Subcutaneous adipose tissue (tissue), 4 donors: ENCODE measurements around the gene FRYL. TPM values are rescaled to one million over a fixed set of nuclear protein-coding genes. Genes with fewer than 3 reads are reported as not detected.

Source experiments
- total RNA-seq, 4 donors: library from RNA; depleted of rRNA; stranded (reverse); fragments of >200 nt; gene quantifications; one replicate each; pipeline ENCODE4 v1.1.0, GENCODE V29; 2016
- TF ChIP-seq, protein P1 (sequence below): fragments of 450-650 bp; IDR thresholded peaks from one replicate; pipeline ENCODE4 v1.5.1; 2016; ENCODE audit warnings: low read depth, mild to moderate bottlenecking, control low read depth, antibody characterized with exemption, moderate library complexity

FRYL gene
- total RNA-seq, 4 donors from 2014 or later, result 69.1 to 140 (median 90.0) TPM

DNA sequence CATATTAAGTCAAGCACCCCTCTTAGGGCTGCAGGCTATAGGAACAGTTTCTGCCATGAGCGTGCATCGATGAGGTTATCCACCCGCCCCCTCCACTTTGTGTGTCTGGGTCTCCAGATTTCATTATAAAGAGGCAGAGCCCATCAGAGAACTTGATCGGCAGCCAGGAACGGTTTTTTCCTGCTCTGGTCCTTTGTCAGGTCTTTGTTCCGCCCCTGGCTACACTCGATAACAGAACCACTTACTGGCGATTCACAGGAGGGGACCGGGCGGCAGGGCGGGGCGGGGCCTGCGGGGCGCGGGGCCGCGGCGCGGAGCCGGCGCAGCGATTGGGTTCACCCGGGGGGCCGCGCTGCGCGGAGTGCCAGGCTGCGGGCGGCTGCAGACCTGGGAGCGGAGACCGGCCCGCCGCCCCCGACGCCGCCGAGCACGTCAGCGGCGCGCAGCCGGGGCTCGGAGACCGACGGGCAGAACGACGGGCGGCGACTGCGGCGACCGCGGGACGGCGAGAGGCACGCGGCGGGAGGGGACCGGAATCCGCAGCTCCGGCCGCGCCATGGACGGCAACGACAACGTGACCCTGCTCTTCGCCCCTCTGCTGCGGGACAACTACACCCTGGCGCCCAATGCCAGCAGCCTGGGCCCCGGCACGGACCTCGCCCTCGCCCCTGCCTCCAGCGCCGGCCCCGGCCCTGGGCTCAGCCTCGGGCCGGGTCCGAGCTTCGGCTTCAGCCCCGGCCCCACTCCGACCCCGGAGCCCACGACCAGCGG is 296.9 kb downstream of the FRYL start, which contains the start of gene SLC10A4:
Gene SLC10A4, plus strand, starts transcription at position 338 of the 771 bp plus-strand sequence. Its CDS starts 219 bp downstream, at position 557.
- TF ChIP-seq, protein P1, sequence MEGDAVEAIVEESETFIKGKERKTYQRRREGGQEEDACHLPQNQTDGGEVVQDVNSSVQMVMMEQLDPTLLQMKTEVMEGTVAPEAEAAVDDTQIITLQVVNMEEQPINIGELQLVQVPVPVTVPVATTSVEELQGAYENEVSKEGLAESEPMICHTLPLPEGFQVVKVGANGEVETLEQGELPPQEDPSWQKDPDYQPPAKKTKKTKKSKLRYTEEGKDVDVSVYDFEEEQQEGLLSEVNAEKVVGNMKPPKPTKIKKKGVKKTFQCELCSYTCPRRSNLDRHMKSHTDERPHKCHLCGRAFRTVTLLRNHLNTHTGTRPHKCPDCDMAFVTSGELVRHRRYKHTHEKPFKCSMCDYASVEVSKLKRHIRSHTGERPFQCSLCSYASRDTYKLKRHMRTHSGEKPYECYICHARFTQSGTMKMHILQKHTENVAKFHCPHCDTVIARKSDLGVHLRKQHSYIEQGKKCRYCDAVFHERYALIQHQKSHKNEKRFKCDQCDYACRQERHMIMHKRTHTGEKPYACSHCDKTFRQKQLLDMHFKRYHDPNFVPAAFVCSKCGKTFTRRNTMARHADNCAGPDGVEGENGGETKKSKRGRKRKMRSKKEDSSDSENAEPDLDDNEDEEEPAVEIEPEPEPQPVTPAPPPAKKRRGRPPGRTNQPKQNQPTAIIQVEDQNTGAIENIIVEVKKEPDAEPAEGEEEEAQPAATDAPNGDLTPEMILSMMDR, result no peak

DNA sequence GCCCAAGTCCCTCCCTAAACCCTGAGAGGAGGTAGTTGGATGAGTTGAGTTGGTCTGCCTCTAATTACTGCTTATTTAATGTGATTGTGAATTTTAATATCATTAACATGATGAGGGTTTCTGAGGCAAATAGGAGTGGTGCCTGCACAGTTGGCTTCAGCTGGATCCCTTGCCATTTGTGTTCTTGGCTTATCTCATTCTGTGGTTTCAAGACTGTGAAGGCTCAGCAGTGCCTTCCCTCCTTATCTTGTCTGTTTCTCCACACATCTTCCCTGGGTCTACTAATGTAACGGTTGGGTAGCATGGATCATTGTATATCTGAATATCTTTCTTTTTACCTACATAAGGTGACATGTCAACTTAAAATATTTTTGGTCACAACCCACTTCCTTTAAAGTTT is 298.5 kb downstream of the FRYL start:
- TF ChIP-seq, protein P1, result no peak

DNA sequence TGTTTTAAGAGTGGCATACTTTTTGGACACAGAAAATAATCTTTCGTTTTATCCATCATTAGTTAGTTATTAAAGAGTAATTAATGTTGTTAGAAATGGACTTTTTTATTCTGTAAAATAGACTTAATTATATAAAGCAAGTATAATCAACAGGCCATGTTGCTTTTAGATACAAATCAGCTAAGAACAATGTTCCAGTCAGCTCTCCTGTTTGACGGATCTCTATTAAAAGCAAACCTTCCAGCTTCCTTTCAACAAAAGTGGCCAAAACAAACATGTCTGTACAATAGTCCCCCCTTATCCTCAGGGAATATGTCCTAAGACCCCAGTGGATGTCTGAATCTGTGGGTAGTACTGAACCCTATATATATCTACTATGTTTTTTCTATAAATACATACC is 301.8 kb downstream of the FRYL start:
- TF ChIP-seq, protein P1, result no peak

DNA sequence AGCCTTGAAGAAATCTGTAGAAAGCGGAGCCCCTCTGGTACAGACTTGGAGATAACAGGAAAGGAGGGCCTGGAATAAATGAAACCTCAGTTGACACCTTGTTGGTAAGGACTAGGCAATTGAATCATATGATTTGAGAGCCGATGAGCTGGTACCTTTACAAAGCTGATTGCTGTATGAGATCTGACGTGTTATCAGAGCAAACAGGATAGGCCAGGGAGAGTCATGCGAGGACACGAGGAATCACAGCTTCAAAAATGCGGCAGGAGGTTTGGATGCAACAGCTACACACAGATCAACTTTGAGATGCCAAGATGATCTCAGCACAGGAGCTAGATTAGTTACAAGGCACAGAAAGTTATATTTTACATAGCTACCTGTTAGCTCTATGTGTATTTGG is 304.3 kb downstream of the FRYL start:
- TF ChIP-seq, protein P1, result no peak

DNA sequence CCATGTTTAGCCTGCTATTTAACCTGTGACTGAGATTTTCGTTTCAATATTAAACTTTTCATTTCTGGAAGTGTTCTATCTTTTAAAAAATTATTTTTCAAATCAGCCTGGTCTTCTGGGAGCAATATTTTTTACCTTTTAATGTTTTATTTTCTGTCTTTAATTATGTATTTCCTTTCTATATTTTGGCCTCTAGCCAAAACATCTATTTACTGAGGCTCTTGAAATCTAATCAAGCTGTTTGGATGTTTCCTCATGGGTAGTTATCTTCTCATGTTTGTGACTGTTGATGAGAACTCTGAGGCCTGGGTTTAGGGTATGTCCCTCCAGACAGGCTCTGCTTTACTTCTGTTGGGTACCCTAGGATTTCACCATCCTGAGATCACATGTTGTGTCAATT is 307.3 kb downstream of the FRYL start:
- TF ChIP-seq, protein P1, result no peak

DNA sequence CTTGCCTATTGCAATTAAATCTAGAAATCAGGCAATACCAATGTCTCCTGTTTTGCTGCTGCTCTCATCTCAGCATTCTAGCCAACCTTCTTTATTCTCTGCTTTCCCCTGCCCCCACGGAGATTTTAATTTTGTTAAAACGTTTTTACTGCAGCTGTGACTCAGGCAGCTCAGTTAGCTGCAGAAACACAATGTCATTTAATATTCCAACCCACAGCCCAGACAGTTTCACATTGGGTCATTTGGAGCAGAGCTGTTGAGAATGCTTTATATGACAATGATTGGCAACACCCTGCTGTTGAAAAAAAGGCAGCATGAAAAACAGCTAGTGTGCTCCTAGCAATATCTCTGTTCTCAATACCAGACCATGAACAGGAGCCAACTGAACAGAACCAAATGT is 309.5 kb downstream of the FRYL start:
- TF ChIP-seq, protein P1, result no peak

DNA sequence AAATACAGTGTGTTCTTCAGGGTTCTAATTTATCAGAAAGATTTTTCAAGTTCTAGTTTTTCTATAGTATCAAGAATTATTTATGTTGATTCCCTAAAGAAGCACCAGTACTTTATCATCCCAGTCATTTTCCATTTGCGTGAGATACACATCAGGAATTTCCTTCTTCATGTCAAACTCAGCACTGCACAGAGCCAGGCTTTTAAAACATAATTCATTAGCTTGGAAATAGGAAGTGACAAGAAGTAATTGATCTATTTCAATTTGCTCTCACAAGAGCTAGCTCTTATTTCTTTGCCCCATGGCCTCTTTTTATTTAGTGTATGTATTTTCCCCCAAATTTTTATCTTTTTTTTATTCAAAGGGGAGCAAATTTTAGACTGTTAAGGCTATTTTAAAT is 309.9 kb downstream of the FRYL start:
- TF ChIP-seq, protein P1, result no peak
